ENCODE results near the gene UGT1A5.

UGT1A5 gene

GRCh38 chr2:233671290-233672161, 41.2 kb upstream of the UGT1A5 start, which contains the start of gene UGT1A9:
UGT1A9 (plus strand) TSS chr2:233671898; CDS start chr2:233671935, 37 bp downstream.
- H3K4me3 ChIP-seq (ENCODE audit: low read length, poor library complexity, severe bottlenecking): no peak within 1 kb of the TSS
- peaks cover 6% of the 10 kb centered on the region for H3K27me3 ChIP-seq (ENCODE audit: insufficient read depth, low read length, poor library complexity, severe bottlenecking)
- H3K9me2 ChIP-seq (replicated peaks; ENCODE audit: low read depth, low read length): no peaks in the 10 kb centered on the region
- no peak within 1 kb of the TSS for H3K4me2 ChIP-seq (ENCODE audit: low read depth, low read length, poor library complexity, severe bottlenecking)
- H3K36me3 ChIP-seq (ENCODE audit: insufficient read depth, low read length): no peaks in the 10 kb centered on the region
- H3K9me3 ChIP-seq (ENCODE audit: insufficient read depth, low read depth, low read length): no peaks in the 10 kb centered on the region
- H2AFZ ChIP-seq (ENCODE audit: low read length): no peak within 1 kb of the TSS
- no peaks in the 10 kb centered on the region for H4K20me1 ChIP-seq (ENCODE audit: insufficient read depth, low read length, poor library complexity, severe bottlenecking)
- H3K79me2 ChIP-seq (ENCODE audit: insufficient read depth, low read length): no peaks in the 10 kb centered on the region
- no peak within 1 kb of the TSS for H3K9ac ChIP-seq (ENCODE audit: low read depth, low read length, poor library complexity, severe bottlenecking)
- H3K4me1 ChIP-seq (ENCODE audit: insufficient read depth, low read length, poor library complexity, severe bottlenecking): no peaks in the 10 kb centered on the region
- TF ChIP-seq EZH2phosphoT487 (IDR thresholded peaks at IDR 0.05; ENCODE audit: borderline replicate concordance) (no peak), CTCF (conservative IDR thresholded peaks at IDR 0.05; ENCODE audit: low read length) (no peak)
- H3F3A ChIP-seq (ENCODE audit: low read depth): no peaks in the 10 kb centered on the region

- no peak overlapping the region for H3K4me3 ChIP-seq (ENCODE audit: low read length, poor library complexity, severe bottlenecking)
- no peak overlapping the region for H3K4me2 ChIP-seq (ENCODE audit: low read depth, low read length, poor library complexity, severe bottlenecking)
- no peaks in the 10 kb centered on the region for H3K9me3 ChIP-seq (ENCODE audit: insufficient read depth, low read depth, low read length)
- TF ChIP-seq EZH2phosphoT487 (IDR thresholded peaks at IDR 0.05; ENCODE audit: borderline replicate concordance) (no peak), CTCF (conservative IDR thresholded peaks at IDR 0.05; ENCODE audit: low read length) (no peak)
- H3K36me3 ChIP-seq (ENCODE audit: insufficient read depth, low read length): no peaks in the 10 kb centered on the region
- H3K27me3 ChIP-seq (ENCODE audit: insufficient read depth, low read length, poor library complexity, severe bottlenecking): peaks cover 6% of the 10 kb centered on the region
- no peaks in the 10 kb centered on the region for H3F3A ChIP-seq (ENCODE audit: low read depth)
- no peaks in the 10 kb centered on the region for H3K79me2 ChIP-seq (ENCODE audit: insufficient read depth, low read length)
- H3K9ac ChIP-seq (ENCODE audit: low read depth, low read length, poor library complexity, severe bottlenecking): no peak overlapping the region
- no peaks in the 10 kb centered on the region for H3K4me1 ChIP-seq (ENCODE audit: insufficient read depth, low read length, poor library complexity, severe bottlenecking)
- H3K9me2 ChIP-seq (replicated peaks; ENCODE audit: low read depth, low read length): no peaks in the 10 kb centered on the region
- H4K20me1 ChIP-seq (ENCODE audit: insufficient read depth, low read length, poor library complexity, severe bottlenecking): no peaks in the 10 kb centered on the region
- H2AFZ ChIP-seq (ENCODE audit: low read length): no peak overlapping the region
These were observed 39.8 kb upstream of the UGT1A5 start for GRCh38 chr2:233672886-233673285.

- no peaks in the 10 kb centered on the region for H3K4me1 ChIP-seq (ENCODE audit: insufficient read depth, low read length, poor library complexity, severe bottlenecking)
- no peaks in the 10 kb centered on the region for H4K20me1 ChIP-seq (ENCODE audit: insufficient read depth, low read length, poor library complexity, severe bottlenecking)
- H3K9me3 ChIP-seq (ENCODE audit: insufficient read depth, low read depth, low read length): no peaks in the 10 kb centered on the region
- no peaks in the 10 kb centered on the region for H3K36me3 ChIP-seq (ENCODE audit: insufficient read depth, low read length)
- H3K9ac ChIP-seq (ENCODE audit: low read depth, low read length, poor library complexity, severe bottlenecking): no peak overlapping the region
- peaks cover 6% of the 10 kb centered on the region for H3K27me3 ChIP-seq (ENCODE audit: insufficient read depth, low read length, poor library complexity, severe bottlenecking)
- no peak overlapping the region for H3K4me3 ChIP-seq (ENCODE audit: low read length, poor library complexity, severe bottlenecking)
- TF ChIP-seq CTCF (conservative IDR thresholded peaks at IDR 0.05; ENCODE audit: low read length): no peak
- TF ChIP-seq EZH2phosphoT487 (IDR thresholded peaks at IDR 0.05; ENCODE audit: borderline replicate concordance): no peak
- no peak overlapping the region for H3K4me2 ChIP-seq (ENCODE audit: low read depth, low read length, poor library complexity, severe bottlenecking)
- no peaks in the 10 kb centered on the region for H3K79me2 ChIP-seq (ENCODE audit: insufficient read depth, low read length)
- H2AFZ ChIP-seq (ENCODE audit: low read length): no peak overlapping the region
- H3F3A ChIP-seq (ENCODE audit: low read depth): no peaks in the 10 kb centered on the region
- no peaks in the 10 kb centered on the region for H3K9me2 ChIP-seq (replicated peaks; ENCODE audit: low read depth, low read length)
These were observed 38.8 kb upstream of the UGT1A5 start for GRCh38 chr2:233673896-233674295.
